Fibroblast of peridontal ligament (primary cell): ENCODE data around the gene RBPJL.

Experiments used
- DNase-seq: peaks from one replicate; pipeline ENCODE4 v3.0.0-alpha.2; 2010; ENCODE audit errors: extremely low read depth

The RBPJL gene

GRCh38 chr20:45361793-45362192, 55.2 kb downstream of the RBPJL start:
- no peak for DNase-seq

GRCh38 chr20:45362804-45363610, 56.4 kb downstream of the RBPJL start, which contains the start of gene SYS1:
Gene SYS1 (plus strand): TSS chr20:45363156. CDS start chr20:45363532, 376 bp downstream.
- peak; percentile 99 for DNase-seq

- no peak for DNase-seq
Measured at GRCh38 chr20:45363611-45364492, 57.2 kb downstream of the RBPJL start.

GRCh38 chr20:45365444-45365970, 58.9 kb downstream of the RBPJL start:
- DNase-seq, result no peak

- DNase-seq, result no peak
Measured at GRCh38 chr20:45366192-45366591, 59.6 kb downstream of the RBPJL start.

- DNase-seq, result no peak
Measured at GRCh38 chr20:45366631-45367030, 60.0 kb downstream of the RBPJL start.

GRCh38 chr20:45367126-45367525, 60.5 kb downstream of the RBPJL start:
- no peak for DNase-seq
